Aorta (tissue), 5 donors: ENCODE results near the gene PRKAR2A. TPM values are rescaled to one million over a fixed set of nuclear protein-coding genes. Genes with fewer than 3 reads are reported as not detected.

Experiments used
- ATAC-seq: fragments of 200-7000 bp; cut with Tn5 transposase; one replicate; pipeline ENCODE4 v1.9.1; 2022; ENCODE audit warnings: moderate library complexity; ENCODE audit not compliant: low FRiP score
- DNase-seq, 2 donors: peaks; one replicate each; pipeline ENCODE4 v3.0.0-alpha.2; 2020
- H3K27ac ChIP-seq, 2 donors: one replicate each; pipeline ENCODE4 v1.5.1; 2013; ENCODE audit warnings: low read length in 2 of 2, mild to moderate bottlenecking in 2 of 2, moderate library complexity in 2 of 2, control low read depth in 1 of 2, inconsistent platforms in 1 of 2, low read depth in 1 of 2
- H3K27me3 ChIP-seq, 2 donors: one replicate each; pipeline ENCODE4 v1.6.1; 2013; ENCODE audit warnings: control low read depth in 1 of 2, low read length in 1 of 2, mild to moderate bottlenecking in 1 of 2, moderate library complexity in 1 of 2; ENCODE audit not compliant: insufficient read depth in 2 of 2, control insufficient read depth in 1 of 2
- H3K36me3 ChIP-seq, 2 donors: one replicate each; pipeline ENCODE4 v1.6.1; 2013; ENCODE audit warnings: control low read depth in 1 of 2, low read length in 1 of 2, mild to moderate bottlenecking in 1 of 2; ENCODE audit not compliant: insufficient read depth in 2 of 2, control insufficient read depth in 1 of 2
- H3K4me1 ChIP-seq, 2 donors: one replicate each; pipeline ENCODE4 v1.6.1; 2013; ENCODE audit warnings: low read length in 2 of 2, control low read depth in 1 of 2, mild to moderate bottlenecking in 1 of 2, moderate library complexity in 1 of 2; ENCODE audit not compliant: insufficient read depth in 2 of 2, control insufficient read depth in 1 of 2
- H3K4me3 ChIP-seq, 2 donors: one replicate each; pipeline ENCODE4 v1.5.1; 2013; ENCODE audit warnings: low read length in 2 of 2, control low read depth in 1 of 2, mild to moderate bottlenecking in 1 of 2
- H3K9me3 ChIP-seq: one replicate; pipeline ENCODE4 v1.6.1; 2013; ENCODE audit warnings: mild to moderate bottlenecking, low read length; ENCODE audit not compliant: control insufficient read depth
- WGBS, 2 donors: extraction: QIAGEN DNeasy Blood & Tissue Kit; methylation state at CpG; one replicate each; pipeline ENCODE4 v1.1.7; 2013; 5-methylcytosine and 5-hydroxymethylcytosine counted together
- intact Hi-C, 2 donors: fragments of 100-400 bp; cut with DNase I; formaldehyde crosslinking; loops; one replicate each; pipeline versions ENCODE4 v1.14.2 to v1.15.0; 2022
- polyA plus RNA-seq, 2 donors: library from polyadenylated mRNA; stranded (reverse); fragments of 200-250 nt; gene quantifications; one replicate each; pipeline ENCODE4 v1.2.3, GENCODE V29; 2013
- total RNA-seq, 2 donors: library from RNA; stranded (reverse); fragmentation: NEBNext Ultra II Directional; extraction: Animal tissue kit (Norgen Biotek cat#: 25700); gene quantifications; one replicate each; pipeline ENCODE4 v1.2.1, GENCODE V29; 2021
- donor health status: healthy with polysubstance abuse.
- donor health status: Bipolar disorder and iron deficiency.
- donor health status: DM: no; HTN: no; CAD: no.
- donor health status: DM: no; HTN: no; CAD: no.
- donor health status: DM: yes; HTN: yes; CAD: no.

PRKAR2A gene
- total and polyA plus RNA-seq, 4 donors = 9.1 to 59.6 (median 31.7) TPM

GRCh38 chr3:48702320-48702920 lies 145.3 kb downstream of the PRKAR2A start:
- WGBS, 2 donors = 87% methylated on average over 6 of the region's 6 CpGs
- no peak for DNase-seq
- no peak overlapping the region for H3K4me3 ChIP-seq
- intact Hi-C loops = no loop called here
- no peaks in the 10 kb centered on the region for H3K9me3 ChIP-seq
- peaks cover 0 to 2% of the 10 kb centered on the region in 2 donors for H3K4me1 ChIP-seq
- no peaks in the 10 kb centered on the region for H3K36me3 ChIP-seq
- H3K27me3 ChIP-seq = no peaks in the 10 kb centered on the region
- ATAC-seq = no peak
- H3K27ac ChIP-seq = no peak overlapping the region

GRCh38 chr3:48700731-48701405 lies 146.8 kb downstream of the PRKAR2A start:
- Histone ChIP-seq H3K36me3 (no peaks in the 10 kb centered on the region), H3K9me3 (no peaks in the 10 kb centered on the region), H3K4me3 (no peak overlapping the region), H3K27ac (peak overlapping the region in 1 of 2 donors; percentile 78), H3K4me1 (peaks cover 0 to 2% of the 10 kb centered on the region in 2 donors), H3K27me3 (no peaks in the 10 kb centered on the region)
- WGBS, 2 donors = 92% methylated on average over 11 of the region's 11 CpGs
- DNase-seq (no peak), ATAC-seq (no peak)
- intact Hi-C loops = no loop called here

- 91 to 96% methylated on average over 8 of the region's 8 CpGs for WGBS, 2 donors
- DNase-seq (no peak), ATAC-seq (no peak)
- Histone ChIP-seq H3K4me1 (peaks cover 0 to 2% of the 10 kb centered on the region in 2 donors), H3K36me3 (no peaks in the 10 kb centered on the region), H3K9me3 (no peaks in the 10 kb centered on the region), H3K4me3 (no peak overlapping the region), H3K27ac (no peak overlapping the region), H3K27me3 (no peaks in the 10 kb centered on the region)
- intact Hi-C loops = no loop called here
Observed at GRCh38 chr3:48698891-48699290, 148.8 kb downstream of the PRKAR2A start.

- Histone ChIP-seq H3K27me3 (no peaks in the 10 kb centered on the region), H3K27ac (no peak overlapping the region), H3K9me3 (no peaks in the 10 kb centered on the region), H3K4me3 (no peak overlapping the region), H3K36me3 (peaks cover 0 to 2% of the 10 kb centered on the region in 2 donors), H3K4me1 (peaks cover 0 to 2% of the 10 kb centered on the region in 2 donors)
- intact Hi-C loops = no loop called here
- ATAC-seq = no peak
- 83 to 86% methylated on average over 3 of the region's 3 CpGs for WGBS, 2 donors
- DNase-seq = no peak
Observed at GRCh38 chr3:48697952-48698351, 149.7 kb downstream of the PRKAR2A start.

- no peak for ATAC-seq
- Histone ChIP-seq H3K27ac (no peak overlapping the region), H3K36me3 (peaks cover 6 to 7% of the 10 kb centered on the region in 2 donors), H3K4me3 (no peak overlapping the region), H3K9me3 (no peaks in the 10 kb centered on the region), H3K27me3 (no peaks in the 10 kb centered on the region), H3K4me1 (peaks cover 0 to 2% of the 10 kb centered on the region in 2 donors)
- DNase-seq = no peak
- intact Hi-C loops = no loop called here
Observed at GRCh38 chr3:48696601-48697000, 151.1 kb downstream of the PRKAR2A start.

Other genes with a start within 250 kb of the PRKAR2A start
- 100 to 1,000 TPM in 1 of 2 donors, 10 to 100 TPM in 1; 95.6 to 143 TPM for gene UQCRC1, start 238.2 kb downstream of the PRKAR2A start, total RNA-seq
- 100 to 1,000 TPM; 149 to 203 TPM for gene UQCRC1, start 238.2 kb downstream of the PRKAR2A start, polyA plus RNA-seq
- not detected for gene TMEM89, start 226.1 kb downstream of the PRKAR2A start, total RNA-seq
- gene TMEM89, start 226.1 kb downstream of the PRKAR2A start, polyA plus RNA-seq = 1 to 10 TPM in 1 of 2 donors, not detected in 1; 5.7 TPM
- gene SLC26A6, start 212.4 kb downstream of the PRKAR2A start, total RNA-seq = 10 to 100 TPM; 30.7 to 33.6 TPM
- gene SLC26A6, start 212.4 kb downstream of the PRKAR2A start, polyA plus RNA-seq = 100 to 1,000 TPM in 1 of 2 donors, 10 to 100 TPM in 1; 10.5 to 154 TPM
- 1 to 10 TPM in 1 of 2 donors, under 1 TPM in 1; 0.91 to 1.3 TPM for gene CELSR3, start 185.0 kb downstream of the PRKAR2A start, total RNA-seq
- gene CELSR3, start 185.0 kb downstream of the PRKAR2A start, polyA plus RNA-seq = 1 to 10 TPM in 1 of 2 donors, under 1 TPM in 1; 0.25 to 1.3 TPM
- 10 to 100 TPM; 26.4 to 31.9 TPM for gene NCKIPSD, start 162.0 kb downstream of the PRKAR2A start, total RNA-seq
- gene NCKIPSD, start 162.0 kb downstream of the PRKAR2A start, polyA plus RNA-seq = 10 to 100 TPM; 11.8 to 28.7 TPM
- 10 to 100 TPM; 43.9 to 58.2 TPM for gene IP6K2, start 130.7 kb downstream of the PRKAR2A start, total RNA-seq
- 100 to 1,000 TPM in 1 of 2 donors, 10 to 100 TPM in 1; 46.6 to 105 TPM for gene IP6K2, start 130.7 kb downstream of the PRKAR2A start, polyA plus RNA-seq
- gene SLC25A20, start 51.0 kb upstream of the PRKAR2A start, total RNA-seq = 10 to 100 TPM; 11.8 to 12.4 TPM
- 10 to 100 TPM; 16.9 to 33.9 TPM for gene SLC25A20, start 51.0 kb upstream of the PRKAR2A start, polyA plus RNA-seq
- 10 to 100 TPM; 84.1 to 89.4 TPM for gene ARIH2, start 71.0 kb upstream of the PRKAR2A start, total RNA-seq
- gene ARIH2, start 71.0 kb upstream of the PRKAR2A start, polyA plus RNA-seq = 10 to 100 TPM; 50.0 to 51.7 TPM
- gene P4HTM, start 142.4 kb upstream of the PRKAR2A start, total RNA-seq = 10 to 100 TPM; 22.0 to 36.6 TPM
- gene P4HTM, start 142.4 kb upstream of the PRKAR2A start, polyA plus RNA-seq = 10 to 100 TPM; 11.1 to 59.5 TPM
- gene WDR6, start 159.5 kb upstream of the PRKAR2A start, total RNA-seq = 100 to 1,000 TPM; 118 to 151 TPM
- gene WDR6, start 159.5 kb upstream of the PRKAR2A start, polyA plus RNA-seq = 100 to 1,000 TPM in 1 of 2 donors, 10 to 100 TPM in 1; 24.0 to 232 TPM
- 10 to 100 TPM in 1 of 2 donors, 1 to 10 TPM in 1; 8.8 to 20.6 TPM for gene DALRD3, start 170.7 kb upstream of the PRKAR2A start, total RNA-seq
- 10 to 100 TPM; 10.1 to 42.4 TPM for gene DALRD3, start 170.7 kb upstream of the PRKAR2A start, polyA plus RNA-seq
- gene NDUFAF3, start 174.2 kb upstream of the PRKAR2A start, total RNA-seq = 10 to 100 TPM; 55.8 to 60.6 TPM
- 10 to 100 TPM; 72.2 to 75.1 TPM for gene NDUFAF3, start 174.2 kb upstream of the PRKAR2A start, polyA plus RNA-seq
- 100 to 1,000 TPM in 1 of 2 donors, 10 to 100 TPM in 1; 84.6 to 101 TPM for gene IMPDH2, start 181.5 kb upstream of the PRKAR2A start, total RNA-seq
- 100 to 1,000 TPM in 1 of 2 donors, 10 to 100 TPM in 1; 47.6 to 111 TPM for gene IMPDH2, start 181.5 kb upstream of the PRKAR2A start, polyA plus RNA-seq
- 100 to 1,000 TPM in 1 of 2 donors, 10 to 100 TPM in 1; 77.3 to 103 TPM for gene QRICH1, start 246.2 kb upstream of the PRKAR2A start, total RNA-seq
- gene QRICH1, start 246.2 kb upstream of the PRKAR2A start, polyA plus RNA-seq = 10 to 100 TPM in 1 of 2 donors, 1 to 10 TPM in 1; 8.3 to 66.9 TPM